IMR-90 (cell line): Measurements from ENCODE around the gene DNASE1L1. TPM values are rescaled to one million over a fixed set of nuclear protein-coding genes. Genes with fewer than 3 reads are reported as not detected.
A peak's percentile ranks its signal among the peaks of the same experiment; 100 is the strongest.

Experiments used
- ATAC-seq: fragments of 200-7000 bp; cut with Tn5 transposase; 2 replicates; pipeline ENCODE4 v1.9.1; 2020; ENCODE audit warnings: low read depth, mild to moderate bottlenecking, moderate library complexity
- BruUV-seq: library from RNA; stranded (reverse); fragments of 400-500 nt; replicated peaks from 2 replicates; lab custom pipeline; 2021; lab: Mats Ljungman, UMichigan
- CTCF ChIA-PET: fragments of 300-600 bp; formaldehyde crosslinking; extraction: SDS; loops from one replicate; lab custom pipeline; 2021; ENCODE audit warnings: antibody characterized with exemption; lab: Yijun Ruan, JAX
- POLR2A ChIA-PET: fragments of 300-600 bp; sonication (Branson Sonifier 250); formaldehyde crosslinking; loops from one replicate; lab custom pipeline; 2022; ENCODE audit warnings: antibody characterized with exemption; ENCODE audit not compliant: unreplicated experiment; lab: Charles Lee
- DNase-seq: peaks from one replicate; pipeline ENCODE4 v3.0.0; 2013
- H2AFZ ChIP-seq: replicated peaks from 2 replicates; pipeline ENCODE3; 2013; ENCODE audit warnings: low read length, mild to moderate bottlenecking; ENCODE audit not compliant: poor library complexity
- H2AK5ac ChIP-seq: 2 replicates; pipeline ENCODE4 v1.6.1; 2013; ENCODE audit warnings: low read depth, low read length, inconsistent platforms
- H2AK9ac ChIP-seq: replicated peaks from 2 replicates; pipeline ENCODE3; 2013; ENCODE audit warnings: mild to moderate bottlenecking, low read depth, low read length, moderate library complexity; ENCODE audit not compliant: poor library complexity
- H2BK120ac ChIP-seq: 2 replicates; pipeline ENCODE4 v1.6.1; 2013; ENCODE audit warnings: low read depth, low read length, inconsistent platforms
- H2BK15ac ChIP-seq: 3 replicates; pipeline ENCODE4 v1.6.1; 2013; ENCODE audit warnings: low read depth, low read length, inconsistent platforms
- H2BK20ac ChIP-seq: 2 replicates; pipeline ENCODE4 v1.6.1; 2013; ENCODE audit warnings: low read depth, mild to moderate bottlenecking, inconsistent platforms, low read length, moderate library complexity
- H2BK5ac ChIP-seq: 2 replicates; pipeline ENCODE4 v1.6.1; 2013; ENCODE audit warnings: mild to moderate bottlenecking, low read depth, low read length, inconsistent platforms; ENCODE audit not compliant: poor library complexity, severe bottlenecking
- H3K14ac ChIP-seq: replicated peaks from 2 replicates; pipeline ENCODE4 v1.6.1; 2013; ENCODE audit warnings: low read depth, low read length, inconsistent platforms
- H3K18ac ChIP-seq: 2 replicates; pipeline ENCODE4 v1.6.1; 2013; ENCODE audit warnings: low read depth, low read length, control low read depth
- H3K23ac ChIP-seq: 2 replicates; pipeline ENCODE4 v1.6.1; 2013; ENCODE audit warnings: low read depth, low read length, inconsistent platforms
- H3K27ac ChIP-seq: 2 replicates; pipeline ENCODE4 v1.5.1; 2013; ENCODE audit warnings: mild to moderate bottlenecking, control low read depth, low read length; ENCODE audit not compliant: insufficient read depth
- H3K27me3 ChIP-seq: 2 replicates; pipeline ENCODE4 v1.6.1; 2013; ENCODE audit warnings: low read length; ENCODE audit not compliant: control insufficient read depth, insufficient read depth
- H3K36me3 ChIP-seq: 2 replicates; pipeline ENCODE4 v1.6.1; 2013; ENCODE audit warnings: low read length, mixed read lengths; ENCODE audit not compliant: control insufficient read depth, insufficient read depth
- H3K4ac ChIP-seq: 2 replicates; pipeline ENCODE4 v1.6.1; 2013; ENCODE audit warnings: low read depth, low read length, inconsistent platforms
- H3K4me1 ChIP-seq: 2 replicates; pipeline ENCODE4 v1.6.1; 2013; ENCODE audit warnings: low read length, mixed read lengths; ENCODE audit not compliant: control insufficient read depth, insufficient read depth
- H3K4me2 ChIP-seq: 2 replicates; pipeline ENCODE4 v1.6.1; 2013; ENCODE audit warnings: low read depth, mild to moderate bottlenecking, control low read depth, low read length, moderate library complexity
- H3K4me3 ChIP-seq: 2 replicates; pipeline ENCODE4 v1.5.1; 2013; ENCODE audit warnings: low read depth, mild to moderate bottlenecking, control low read depth, low read length, moderate library complexity; ENCODE audit not compliant: insufficient read depth
- H3K56ac ChIP-seq: 2 replicates; pipeline ENCODE4 v1.6.1; 2013; ENCODE audit warnings: low read length, inconsistent platforms; ENCODE audit not compliant: insufficient read depth; ENCODE audit errors: extremely low read depth
- H3K79me1 ChIP-seq, 2 experiments: 2 replicates each; pipeline ENCODE4 v1.6.1; 2013; ENCODE audit warnings: low read length in 2 of 2, inconsistent platforms in 1 of 2, low read depth in 1 of 2
- H3K9ac ChIP-seq: 2 replicates; pipeline ENCODE4 v1.6.1; 2013; ENCODE audit warnings: low read depth, low read length, control low read depth
- H3K9me1 ChIP-seq: 2 replicates; pipeline ENCODE4 v1.6.1; 2013; ENCODE audit warnings: low read length, inconsistent platforms; ENCODE audit not compliant: insufficient read depth
- H3K9me3 ChIP-seq: 2 replicates; pipeline ENCODE4 v1.6.1; 2013; ENCODE audit warnings: low read length; ENCODE audit not compliant: control insufficient read depth, insufficient read depth
- H4K20me1 ChIP-seq: 2 replicates; pipeline ENCODE4 v1.6.1; 2013; ENCODE audit warnings: low read length, inconsistent platforms; ENCODE audit not compliant: insufficient read depth
- H4K5ac ChIP-seq: 2 replicates; pipeline ENCODE4 v1.6.1; 2013; ENCODE audit warnings: mild to moderate bottlenecking, low read depth, low read length, control low read depth
- H4K8ac ChIP-seq, 2 experiments: 2 replicates each; pipeline ENCODE4 v1.6.1; 2013; ENCODE audit warnings: low read depth in 2 of 2, low read length in 2 of 2, control low read depth in 1 of 2, inconsistent platforms in 1 of 2
- H4K91ac ChIP-seq: 2 replicates; pipeline ENCODE4 v1.6.1; 2013; ENCODE audit warnings: low read depth, low read length, inconsistent platforms; ENCODE audit not compliant: insufficient read depth
- BHLHE40 ChIP-seq: fragments of 150-350 bp; IDR thresholded peaks from 2 replicates; pipeline ENCODE4 v1.6.1; 2016; ENCODE audit warnings: mild to moderate bottlenecking, low read depth, low read length
- CHD1 ChIP-seq: IDR thresholded peaks from 2 replicates; pipeline ENCODE4 v1.6.1; 2012; ENCODE audit warnings: low read depth, low read length, improper control_type of control experiment
- CTCF ChIP-seq: conservative IDR thresholded peaks from 2 replicates; pipeline ENCODE4 v1.5.1; 2012; ENCODE audit warnings: mild to moderate bottlenecking, low read depth, low read length, improper control_type of control experiment
- ELK1 ChIP-seq: fragments of 150-350 bp; IDR thresholded peaks from 2 replicates; pipeline ENCODE4 v1.6.1; 2016; ENCODE audit warnings: low read depth, mild to moderate bottlenecking, low read length, moderate library complexity, borderline replicate concordance
- MAZ ChIP-seq: IDR thresholded peaks from 2 replicates; pipeline ENCODE4 v1.6.1; 2012; ENCODE audit warnings: low read depth, mild to moderate bottlenecking, low read length, improper control_type of control experiment, moderate library complexity, borderline replicate concordance
- POLR2A ChIP-seq: IDR thresholded peaks from 2 replicates; pipeline ENCODE4 v1.6.1; 2012; ENCODE audit warnings: mild to moderate bottlenecking, low read depth, low read length
- RCOR1 ChIP-seq: IDR thresholded peaks from 2 replicates; pipeline ENCODE4 v1.6.1; 2012; ENCODE audit warnings: mild to moderate bottlenecking, low read length, improper control_type of control experiment; ENCODE audit not compliant: insufficient replicate concordance
- RFX5 ChIP-seq: IDR thresholded peaks from 2 replicates; pipeline ENCODE4 v1.8.0; 2012; ENCODE audit warnings: low read depth, mild to moderate bottlenecking, low read length, moderate library complexity
- USF2 ChIP-seq: fragments of 150-350 bp; IDR thresholded peaks from 2 replicates; pipeline ENCODE4 v1.6.1; 2017; ENCODE audit warnings: mild to moderate bottlenecking, antibody characterized with exemption, low read length, low read depth
- WGBS, 2 experiments: methylation state at CpG; one replicate each; pipeline versions ENCODE4 v1.1.5 to v1.1.7; 2013; ENCODE audit warnings: missing lambda C conversion rate in 2 of 2; ENCODE audit not compliant: insufficient read length in 1 of 2; ENCODE audit errors: extremely low coverage in 2 of 2; 5-methylcytosine and 5-hydroxymethylcytosine counted together
- dilution Hi-C: fragments of 300-500 bp; cut with HindIII; formaldehyde crosslinking; loops from one replicate; pipeline ENCODE4 v1.14.3; 2018; ENCODE audit warnings: low sequenced_read_pairs; ENCODE audit not compliant: unreplicated experiment
- in situ Hi-C: fragments of 300-500 bp; cut with MboI; formaldehyde crosslinking; loops from 3 replicates; pipeline ENCODE4 v1.14.3; 2019; ENCODE audit warnings: low sequenced_read_pairs, inconsistent platforms, mixed read lengths
- intact Hi-C: fragments of 100-400 bp; cut with micrococcal nuclease; formaldehyde crosslinking; loops from 2 replicates; pipeline ENCODE4 v1.10.0; 2022
- polyA plus RNA-seq, 3 experiments: library from polyadenylated mRNA; depleted of rRNA; stranded (reverse); fragments of >200 nt; gene quantifications; 2 replicates each; pipeline ENCODE4 v1.2.3, GENCODE V29; 2012; ENCODE audit warnings: low replicate concordance in 1 of 3
- total RNA-seq: library from RNA; depleted of rRNA; stranded (reverse); fragments of >200 nt; gene quantifications from 2 replicates; pipeline ENCODE4 v1.2.3, GENCODE V29; 2012

The DNASE1L1 gene
- total and polyA plus RNA-seq, 2 of the 4 experiments (the other 2 are of a cell fraction): 51.4 to 55.5 TPM

- Histone ChIP-seq H2BK120ac (no peak overlapping the region), H4K5ac (no peak overlapping the region), H3K27me3 (no peaks in the 10 kb centered on the region), H2BK20ac (no peak overlapping the region), H3K18ac (no peak overlapping the region), H2AK9ac (no peak overlapping the region), H3K9me1 (no peaks in the 10 kb centered on the region; the same call in 1 of the 2 replicates), H4K91ac (no peak overlapping the region), H3K4me1 (no peaks in the 10 kb centered on the region), H4K20me1 (peaks cover 99% of the 10 kb centered on the region), H2BK5ac (no peak overlapping the region), H3K4me2 (no peak overlapping the region), H2AFZ (no peak overlapping the region), H3K4me3 (no peak overlapping the region), H3K14ac (no peak overlapping the region), H4K8ac (no peak overlapping the region), H2BK15ac (no peak overlapping the region), H3K9me3 (no peaks in the 10 kb centered on the region), H3K9ac (no peak overlapping the region), H3K56ac (no peak overlapping the region), H3K36me3 (peaks cover 90% of the 10 kb centered on the region), H3K4ac (no peak overlapping the region), H2AK5ac (no peak overlapping the region), H3K27ac (no peak overlapping the region), H3K79me1 (peaks cover 7 to 33% of the 10 kb centered on the region in 2 experiments; a peak in 1 of 4 replicates), H3K23ac (no peak overlapping the region)
- dilution Hi-C loops: no loop called here
- no peak for ATAC-seq
- ChIA-PET CTCF (no interaction called here), POLR2A (no interaction called here)
- no peak for DNase-seq
- intact Hi-C loops: no loop called here
- BruUV-seq: TSS peak; percentile 81
- 91% methylated on average over 23 of the region's 41 CpGs; no CpG with 5 or more reads in 1 of the 2 experiments for WGBS, 2 experiments
- TF ChIP-seq CTCF: no peak
- no peak for TF ChIP-seq POLR2A
- TF ChIP-seq BHLHE40: no peak
- no peak for TF ChIP-seq MAZ
- no peak for TF ChIP-seq RCOR1
- TF ChIP-seq CHD1: no peak
- no peak for TF ChIP-seq USF2
- no peak for TF ChIP-seq ELK1
- no peak for TF ChIP-seq RFX5
- in situ Hi-C loops: no loop called here
Measured at GRCh38 chrX:154359362-154360154, 49.5 kb downstream of the DNASE1L1 start.
